Mesothelial cell of epicardium (in vitro differentiated cells): Measurements from ENCODE around the gene CORO6. TPM values are rescaled to one million over a fixed set of nuclear protein-coding genes. Genes with fewer than 3 reads are reported as not detected.

Experiments
- DNase-seq, 2 experiments: peaks; one replicate each; pipeline ENCODE4 v3.0.0; 2021; ENCODE audit warnings: low spot score in 2 of 2; ENCODE audit not compliant: unreplicated experiment in 2 of 2
- H3K27ac Mint-ChIP-seq: 2 replicates; pipeline ENCODE4 v1.8.0; 2021; ENCODE audit warnings: mixed read lengths
- H3K27me3 Mint-ChIP-seq: 2 replicates; pipeline ENCODE4 v1.8.0; 2021; ENCODE audit warnings: low read depth, mixed read lengths
- H3K36me3 Mint-ChIP-seq: 2 replicates; pipeline ENCODE4 v1.8.0; 2021; ENCODE audit warnings: mixed read lengths
- H3K4me1 Mint-ChIP-seq: 2 replicates; pipeline ENCODE4 v1.8.0; 2021; ENCODE audit warnings: mixed read lengths
- H3K4me3 Mint-ChIP-seq: 2 replicates; pipeline ENCODE4 v1.8.0; 2021; ENCODE audit warnings: mild to moderate bottlenecking, moderate library complexity, mixed read lengths
- H3K9me3 Mint-ChIP-seq: 2 replicates; pipeline ENCODE4 v1.8.0; 2021; ENCODE audit warnings: mixed read lengths
- total RNA-seq: library from RNA; stranded (reverse); gene quantifications from 3 replicates; pipeline ENCODE4 v1.2.1, GENCODE V29; 2021
- TF ChIP-seq, protein P1 (sequence below): fragments of 200-600 bp; sonication (generic); IDR thresholded peaks from one replicate; pipeline ENCODE4 v1.5.0; 2021; ENCODE audit warnings: antibody characterized with exemption; ENCODE audit not compliant: unreplicated experiment

The CORO6 gene
- total RNA-seq, 1 donor from 2014 or later: 3.4 TPM

DNA sequence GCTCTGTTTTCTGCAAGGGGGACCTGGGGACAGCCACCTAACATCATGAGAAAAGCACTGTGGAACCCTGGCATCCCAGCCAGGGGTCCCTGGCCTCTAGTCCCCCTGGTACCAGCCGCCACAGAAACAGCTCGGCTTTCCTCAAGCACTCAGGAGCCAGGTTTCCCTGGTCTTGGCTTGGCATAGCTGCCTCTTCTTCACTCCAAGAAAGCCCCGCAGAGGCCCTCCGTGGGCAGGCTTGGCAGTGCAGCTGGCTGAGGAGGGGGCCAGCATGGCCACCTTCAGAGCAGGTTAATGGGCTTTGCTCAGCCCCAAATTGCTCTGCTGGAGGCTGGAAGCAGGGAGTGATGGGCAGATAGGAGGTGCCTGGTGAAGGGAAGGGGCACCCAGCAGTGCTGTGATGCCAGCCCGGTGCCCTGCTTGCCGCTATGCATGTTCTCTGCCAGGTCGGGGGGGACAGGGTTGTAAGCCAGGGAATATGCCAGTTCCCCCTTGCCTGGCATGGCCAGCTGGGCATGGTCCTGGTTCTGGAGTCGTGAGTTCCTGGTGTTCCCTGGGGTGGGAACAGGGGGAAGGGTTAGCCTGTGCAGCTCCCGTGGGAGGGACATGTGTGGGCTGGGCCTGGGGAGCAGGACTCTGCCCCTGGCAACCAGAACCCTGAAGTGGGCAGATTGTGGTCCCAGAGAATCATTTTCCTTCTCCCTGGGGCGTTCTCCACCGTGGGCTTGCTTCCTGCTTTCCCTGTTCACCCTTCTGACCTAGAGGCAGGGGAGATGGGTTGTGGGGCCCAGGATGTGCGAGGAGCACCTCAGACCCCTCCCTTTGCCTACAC lies 26.6 kb downstream of the CORO6 start:
- Mint-ChIP-seq H3K27me3 (no peaks in the 10 kb centered on the region), H3K27ac (no peak overlapping the region), H3K4me3 (no peak overlapping the region), H3K9me3 (no peaks in the 10 kb centered on the region), H3K36me3 (no peaks in the 10 kb centered on the region), H3K4me1 (peaks cover 33% of the 10 kb centered on the region)
- TF ChIP-seq, protein P1, sequence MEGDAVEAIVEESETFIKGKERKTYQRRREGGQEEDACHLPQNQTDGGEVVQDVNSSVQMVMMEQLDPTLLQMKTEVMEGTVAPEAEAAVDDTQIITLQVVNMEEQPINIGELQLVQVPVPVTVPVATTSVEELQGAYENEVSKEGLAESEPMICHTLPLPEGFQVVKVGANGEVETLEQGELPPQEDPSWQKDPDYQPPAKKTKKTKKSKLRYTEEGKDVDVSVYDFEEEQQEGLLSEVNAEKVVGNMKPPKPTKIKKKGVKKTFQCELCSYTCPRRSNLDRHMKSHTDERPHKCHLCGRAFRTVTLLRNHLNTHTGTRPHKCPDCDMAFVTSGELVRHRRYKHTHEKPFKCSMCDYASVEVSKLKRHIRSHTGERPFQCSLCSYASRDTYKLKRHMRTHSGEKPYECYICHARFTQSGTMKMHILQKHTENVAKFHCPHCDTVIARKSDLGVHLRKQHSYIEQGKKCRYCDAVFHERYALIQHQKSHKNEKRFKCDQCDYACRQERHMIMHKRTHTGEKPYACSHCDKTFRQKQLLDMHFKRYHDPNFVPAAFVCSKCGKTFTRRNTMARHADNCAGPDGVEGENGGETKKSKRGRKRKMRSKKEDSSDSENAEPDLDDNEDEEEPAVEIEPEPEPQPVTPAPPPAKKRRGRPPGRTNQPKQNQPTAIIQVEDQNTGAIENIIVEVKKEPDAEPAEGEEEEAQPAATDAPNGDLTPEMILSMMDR: no peak
- DNase-seq: no peak

DNA sequence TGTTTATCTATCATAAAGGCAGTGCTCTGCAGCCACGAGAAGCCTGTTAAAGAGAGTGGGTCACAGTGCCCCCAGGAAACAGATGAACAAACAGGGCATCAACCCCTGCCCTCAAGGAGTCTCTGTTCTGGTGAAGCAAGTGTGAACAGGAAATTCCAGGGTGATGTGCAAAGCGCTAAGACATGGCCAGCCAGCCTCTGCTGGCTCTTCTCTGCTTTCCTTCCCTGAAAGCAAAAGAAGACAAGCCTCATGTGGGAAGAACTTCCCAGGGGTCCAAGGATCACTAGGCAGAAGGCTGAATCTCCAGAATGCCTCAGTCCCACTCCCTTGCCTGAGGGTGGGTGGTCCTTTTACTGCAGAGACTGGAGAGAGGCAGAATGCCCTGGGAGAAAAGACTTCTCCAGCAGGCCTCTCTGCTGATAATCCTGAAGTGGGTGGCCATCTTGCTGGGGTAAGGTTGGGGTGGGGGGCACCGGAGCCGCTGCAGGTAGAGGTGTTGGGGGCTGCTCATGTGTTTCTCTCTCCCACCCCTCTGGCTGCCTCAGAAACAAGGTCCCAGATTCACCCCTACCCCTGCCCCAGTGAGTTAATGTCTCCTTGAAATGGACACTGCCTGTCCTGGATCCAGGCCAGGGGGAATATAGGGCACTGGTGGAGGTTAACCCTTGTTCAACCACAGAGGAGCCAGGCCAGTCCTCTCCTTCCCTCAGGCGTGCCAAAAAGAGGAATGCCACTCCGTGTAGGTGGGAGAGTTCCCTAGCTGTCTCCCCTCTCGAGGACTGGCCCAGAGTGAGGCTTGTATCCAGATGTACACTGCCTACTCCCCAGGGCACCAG lies 27.4 kb downstream of the CORO6 start:
- H3K27me3 Mint-ChIP-seq: no peaks in the 10 kb centered on the region
- H3K4me3 Mint-ChIP-seq: peak overlapping the region; percentile 38
- no peak for DNase-seq
- TF ChIP-seq, protein P1: no peak
- peaks cover 41% of the 10 kb centered on the region for H3K4me1 Mint-ChIP-seq
- H3K9me3 Mint-ChIP-seq: no peaks in the 10 kb centered on the region
- H3K36me3 Mint-ChIP-seq: no peaks in the 10 kb centered on the region
- H3K27ac Mint-ChIP-seq: no peak overlapping the region

DNA sequence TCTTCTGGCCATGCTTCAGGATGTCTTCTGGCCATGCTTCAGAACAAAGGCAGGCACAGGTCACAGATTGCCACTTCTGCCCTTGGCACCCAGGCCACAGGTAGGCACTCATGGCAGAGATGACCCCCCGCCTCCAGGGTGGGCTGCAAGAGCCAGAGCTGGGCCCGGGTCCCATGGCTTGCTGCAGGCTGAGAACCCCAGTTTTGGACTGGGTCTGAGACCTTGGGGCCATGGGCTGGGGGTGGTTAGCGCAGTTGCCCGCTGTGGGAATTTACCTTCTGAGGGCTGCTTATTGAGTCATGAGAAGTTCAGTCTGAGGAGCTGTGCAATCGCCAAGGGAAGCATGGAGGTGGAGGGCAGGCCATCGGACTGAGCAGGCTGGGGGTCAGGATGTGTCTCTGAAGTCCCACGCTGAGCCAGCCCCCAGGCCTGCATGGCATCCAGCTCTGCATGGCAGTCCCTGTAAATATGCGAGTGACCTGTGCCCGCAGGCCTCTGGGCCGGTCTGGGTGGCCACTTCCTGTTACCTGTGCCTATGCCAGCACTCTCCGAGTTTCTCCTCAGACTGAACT lies 28.1 kb downstream of the CORO6 start:
- Mint-ChIP-seq H3K4me1 (peaks cover 47% of the 10 kb centered on the region), H3K36me3 (no peaks in the 10 kb centered on the region), H3K4me3 (peak overlapping the region; percentile 77), H3K27me3 (no peaks in the 10 kb centered on the region), H3K27ac (no peak overlapping the region), H3K9me3 (no peaks in the 10 kb centered on the region)
- TF ChIP-seq, protein P1: no peak
- DNase-seq: no peak

DNA sequence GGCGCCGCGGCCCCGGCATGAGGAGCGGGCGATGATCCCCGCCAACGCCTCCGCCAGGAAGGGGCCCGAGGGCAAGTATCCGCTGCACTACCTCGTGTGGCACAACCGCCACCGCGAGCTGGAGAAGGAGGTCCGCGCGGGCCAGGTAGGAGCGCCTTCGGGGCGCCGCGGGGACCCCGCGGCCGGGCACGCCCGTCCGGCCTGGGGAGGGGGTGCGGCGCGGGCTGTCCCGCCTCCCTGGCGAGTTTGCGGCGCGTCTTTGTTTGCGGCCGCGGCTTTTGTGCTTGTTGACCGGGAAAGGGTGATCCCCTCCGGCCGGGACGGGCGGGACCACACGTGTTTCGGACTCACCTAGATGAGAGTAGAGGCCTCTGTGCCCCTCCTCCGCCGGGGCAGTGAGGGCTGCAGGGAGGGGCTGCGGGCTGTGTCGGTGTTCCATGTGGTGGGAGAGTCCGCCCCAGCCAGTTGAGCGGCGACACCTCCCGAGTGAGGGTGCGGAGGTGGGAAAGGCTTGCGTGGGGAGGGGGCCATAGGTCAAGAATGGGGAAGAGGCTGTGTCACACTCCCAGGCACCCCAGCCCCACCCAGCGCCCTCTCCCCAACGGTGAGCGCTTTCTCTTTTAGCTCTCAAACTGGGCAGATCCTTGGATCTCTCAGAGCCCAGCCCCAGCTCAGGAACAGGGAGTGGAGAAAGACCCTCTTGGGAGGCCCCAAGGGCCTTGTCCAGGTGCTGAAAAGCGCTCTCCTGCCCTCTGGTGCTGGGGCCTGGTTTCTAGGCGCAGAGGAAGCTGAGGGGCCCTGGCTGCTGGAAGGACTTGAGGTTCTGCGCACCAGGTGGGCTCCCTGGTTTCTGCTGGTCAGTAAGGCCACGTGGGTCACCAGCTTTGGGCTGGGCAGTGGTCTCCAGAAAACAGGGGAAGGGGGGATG lies 28.9 kb downstream of the CORO6 start:
- H3K4me1 Mint-ChIP-seq: peaks cover 47% of the 10 kb centered on the region
- no peaks in the 10 kb centered on the region for H3K9me3 Mint-ChIP-seq
- TF ChIP-seq, protein P1: no peak
- peak overlapping the region; percentile 47 for H3K27ac Mint-ChIP-seq
- H3K27me3 Mint-ChIP-seq: no peaks in the 10 kb centered on the region
- H3K4me3 Mint-ChIP-seq: peak overlapping the region; percentile 77
- peak in 1 of 2 experiments; percentile 66 for DNase-seq
- H3K36me3 Mint-ChIP-seq: no peaks in the 10 kb centered on the region
